Inferior parietal cortex (tissue), 1 donor: Measurements from ENCODE around the gene DRICH1.
"Not testable (repeated sequence)": the region's sequence is repeated elsewhere in the genome, so short reads cannot be mapped to it uniquely, and the experiment has no call there.

Source experiments
- DNase-seq: peaks from one replicate; pipeline ENCODE4 v3.0.0-alpha.2; 2016; ENCODE audit errors: extremely low spot score

Gene DRICH1

GRCh38 chr22:23649071-23649501 lies 17.0 kb upstream of the DRICH1 start:
- no peak for DNase-seq

- not testable (repeated sequence) for DNase-seq
Observed at GRCh38 chr22:23646526-23646925, 14.4 kb upstream of the DRICH1 start.

GRCh38 chr22:23640206-23640605 lies 8.1 kb upstream of the DRICH1 start:
- DNase-seq: not testable (repeated sequence)

DNA sequence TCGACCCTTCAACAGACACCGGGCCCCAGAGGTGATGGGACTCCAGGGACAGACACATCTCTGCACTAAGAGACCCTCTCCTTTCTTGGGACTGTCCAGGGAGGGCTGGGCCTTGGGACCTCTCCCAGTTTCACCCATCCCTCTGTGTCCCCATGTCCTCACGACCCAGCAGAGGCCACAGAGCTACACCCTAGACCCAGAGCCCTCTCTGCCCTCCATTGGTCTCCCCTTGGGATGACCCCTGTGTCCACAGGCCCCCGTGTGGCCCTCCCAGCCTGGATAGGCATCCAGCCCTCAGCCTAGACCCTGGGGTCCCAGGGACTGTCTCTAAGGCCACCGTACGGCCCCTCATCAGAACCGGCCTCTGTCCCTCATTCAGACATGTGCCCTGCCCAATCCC lies 7.5 kb upstream of the DRICH1 start:
- DNase-seq: no peak

GRCh38 chr22:23638611-23639010 lies 6.5 kb upstream of the DRICH1 start:
- no peak for DNase-seq

GRCh38 chr22:23635291-23635690 lies 3.2 kb upstream of the DRICH1 start:
- not testable (repeated sequence) for DNase-seq

GRCh38 chr22:23628056-23628743 lies 3.9 kb downstream of the DRICH1 start:
- DNase-seq: not testable (repeated sequence)

- DNase-seq: not testable (repeated sequence)
Observed at GRCh38 chr22:23627401-23628055, 4.6 kb downstream of the DRICH1 start.

GRCh38 chr22:23626286-23626975 lies 5.7 kb downstream of the DRICH1 start:
- DNase-seq: no peak

DNA sequence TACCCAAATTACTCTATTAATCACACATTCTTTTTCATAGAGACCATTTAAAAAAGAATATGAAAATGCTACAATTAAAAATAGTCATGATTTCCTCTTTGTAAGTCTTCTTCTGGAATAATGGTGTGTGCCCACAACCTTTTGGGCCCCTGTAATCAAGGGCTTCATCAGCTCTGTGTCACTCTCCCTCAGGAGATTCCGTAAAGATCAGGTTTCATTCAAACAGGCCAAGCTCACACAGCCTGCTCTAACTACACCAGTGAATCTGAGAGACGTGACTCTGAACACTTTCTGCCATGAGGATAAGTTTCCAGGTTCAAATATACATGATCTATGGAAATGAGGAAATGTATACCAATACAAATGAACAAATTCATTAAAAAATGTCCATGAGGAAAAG lies 9.5 kb downstream of the DRICH1 start:
- DNase-seq: no peak

DNA sequence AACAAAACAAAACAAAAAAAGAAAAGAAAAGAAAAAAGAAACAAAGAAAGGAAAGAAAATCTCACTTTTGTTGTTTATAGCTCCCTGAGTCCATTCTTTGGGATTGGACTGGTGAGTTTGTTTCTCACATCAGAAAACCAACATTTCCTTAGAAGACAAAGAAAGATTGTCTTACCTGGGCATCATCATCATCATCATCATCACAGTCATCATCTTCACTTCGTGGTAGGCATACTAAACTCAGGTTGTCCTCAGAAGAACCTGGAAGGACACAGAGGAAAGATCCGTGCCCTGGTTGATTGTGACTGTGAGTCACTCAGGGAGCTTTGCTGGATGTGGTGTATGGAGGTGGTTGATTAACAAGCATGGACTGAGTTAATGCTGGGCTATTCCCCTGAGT lies 10.2 kb downstream of the DRICH1 start:
- DNase-seq: not testable (repeated sequence)

DNA sequence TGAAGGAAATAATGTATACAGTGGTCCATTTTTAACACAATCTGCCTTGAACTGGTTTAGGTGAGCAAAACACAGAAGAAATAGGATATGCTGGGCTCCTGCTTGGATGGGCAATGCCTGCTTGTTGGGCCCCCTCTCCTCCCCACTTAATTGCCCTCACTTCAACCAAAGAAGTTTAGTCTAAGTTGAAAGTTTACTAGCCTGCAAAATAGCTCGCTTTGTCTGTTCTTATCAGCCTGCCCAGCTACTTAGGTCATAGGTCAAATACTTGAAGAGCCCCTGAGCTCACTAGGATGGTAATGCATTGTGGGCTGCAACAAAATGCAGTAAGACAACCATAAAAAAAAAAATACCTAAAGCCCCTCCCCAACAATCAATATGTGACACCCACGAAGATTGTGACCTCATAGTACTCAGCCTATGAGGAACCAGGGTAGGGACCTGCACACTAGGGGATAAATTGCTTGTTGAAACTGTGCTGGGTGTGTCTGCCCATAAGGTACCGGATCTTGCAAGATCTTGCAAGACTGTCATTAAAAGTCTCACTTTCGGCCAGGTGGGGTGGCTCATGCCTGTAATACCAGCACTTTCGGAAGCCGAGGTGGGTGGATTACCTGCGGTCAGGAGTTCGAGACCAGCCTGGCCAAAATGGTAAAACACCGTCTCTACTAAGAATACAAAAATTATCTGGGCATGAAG lies 10.9 kb downstream of the DRICH1 start:
- DNase-seq: no peak

DNA sequence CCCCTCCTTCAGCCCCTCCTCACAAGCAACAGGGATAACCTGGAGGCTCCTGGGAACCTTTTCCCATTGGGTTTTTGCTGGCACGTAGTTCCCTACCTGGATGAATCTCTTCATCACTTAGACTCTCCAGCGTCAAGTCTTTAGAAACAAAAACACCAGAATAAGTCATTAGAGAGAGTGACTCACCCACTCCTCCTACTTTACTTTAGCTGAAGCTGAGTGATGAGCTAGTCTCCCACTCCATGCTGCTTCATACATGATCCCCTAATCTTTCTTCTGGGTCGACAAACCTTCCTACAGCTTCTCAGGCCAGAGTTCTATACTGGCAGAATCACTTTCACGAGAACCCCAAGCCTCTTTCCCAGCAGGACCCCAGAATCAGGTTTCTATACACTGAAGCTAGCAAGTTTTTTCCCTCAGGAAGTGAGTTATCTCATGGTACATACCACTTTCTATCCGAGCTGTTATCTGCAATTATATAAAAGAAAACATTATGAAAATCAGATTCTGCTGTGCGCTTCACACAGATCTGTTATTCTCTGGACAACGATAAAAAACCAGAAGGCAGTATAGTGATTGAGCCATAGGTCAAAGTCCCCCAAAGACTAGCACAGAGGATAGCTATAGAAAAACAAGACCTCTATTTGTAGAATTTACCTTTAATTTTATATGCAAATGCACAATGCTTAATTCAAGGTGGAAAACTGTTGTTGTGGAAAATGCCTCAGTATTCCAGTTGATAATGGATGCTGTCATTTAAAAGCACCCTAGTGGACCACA lies 18.7 kb downstream of the DRICH1 start:
- DNase-seq: no peak

GRCh38 chr22:23609983-23610781 lies 21.9 kb downstream of the DRICH1 start:
- no peak for DNase-seq

GRCh38 chr22:23608583-23608982 lies 23.5 kb downstream of the DRICH1 start:
- no peak for DNase-seq

GRCh38 chr22:23606204-23607131 lies 25.7 kb downstream of the DRICH1 start:
- no peak for DNase-seq

GRCh38 chr22:23604939-23605712 lies 27.0 kb downstream of the DRICH1 start:
- DNase-seq: no peak

DNA sequence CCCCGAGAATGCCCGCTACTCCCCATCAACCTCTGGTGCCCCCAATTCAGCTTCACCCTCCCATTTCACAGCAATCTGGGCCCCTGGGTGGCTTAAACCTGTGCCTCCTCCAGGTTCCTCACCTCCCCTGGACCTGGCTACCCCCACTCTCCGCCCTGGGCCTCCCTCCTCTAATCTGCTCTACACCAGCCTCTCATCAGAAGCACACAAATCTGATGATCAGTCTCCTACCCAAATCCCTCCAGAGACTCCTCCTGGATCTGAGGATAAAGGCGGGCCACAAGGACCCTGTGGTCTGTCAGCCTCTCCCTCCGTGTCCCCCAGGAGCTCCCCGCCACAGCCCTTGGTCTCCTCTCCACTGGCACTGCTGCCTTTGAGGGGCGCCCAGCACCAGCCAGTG lies 28.9 kb downstream of the DRICH1 start:
- DNase-seq: no peak
